Uterus (tissue), 4 donors: ENCODE results near the gene MOSPD3. TPM values are rescaled to one million over a fixed set of nuclear protein-coding genes. Genes with fewer than 3 reads are reported as not detected.

Experiments used
- DNase-seq, 2 donors: peaks; one replicate each; pipeline ENCODE4 v3.0.0-alpha.2; 2019 to 2020
- H3K27ac ChIP-seq, 2 donors: fragments of 200-600 bp; sonication (generic); 1 replicate in 1 of 2; 2 replicates in 1 of 2; pipeline ENCODE4 v1.5.1; 2016 to 2018
- H3K27me3 ChIP-seq, 2 donors: fragments of 200-600 bp; sonication (generic); one replicate each; pipeline ENCODE4 v1.5.1; 2018 to 2019; ENCODE audit warnings: control low read depth in 1 of 2
- H3K36me3 ChIP-seq, 2 donors: fragments of 200-600 bp; sonication (generic); one replicate each; pipeline ENCODE4 v1.5.1; 2019; ENCODE audit warnings: control low read depth in 1 of 2
- H3K4me1 ChIP-seq, 2 donors: fragments of 200-600 bp; sonication (generic); one replicate each; pipeline ENCODE4 v1.5.1; 2018 to 2019; ENCODE audit warnings: control low read depth in 1 of 2
- H3K4me3 ChIP-seq, 2 donors: fragments of 200-600 bp; sonication (generic); 1 replicate in 1 of 2; 2 replicates in 1 of 2; pipeline ENCODE4 v1.5.1; 2018 to 2019; ENCODE audit warnings: mild to moderate bottlenecking in 1 of 2
- H3K9me3 ChIP-seq, 2 donors: fragments of 200-600 bp; sonication (generic); one replicate each; pipeline ENCODE4 v1.5.1; 2019; ENCODE audit warnings: control low read depth in 1 of 2
- POLR2A ChIP-seq, 2 donors: fragments of 450-650 bp; IDR thresholded peaks; one replicate each; pipeline ENCODE4 v1.6.1; 2016; ENCODE audit warnings: antibody characterized with exemption in 2 of 2, mild to moderate bottlenecking in 1 of 2, moderate library complexity in 1 of 2
- intact Hi-C: fragments of 100-400 bp; cut with DNase I; formaldehyde crosslinking; loops from one replicate; pipeline ENCODE4 v1.15.1; 2023; ENCODE audit warnings: low total_unique reads
- total RNA-seq, 4 donors: library from RNA; depleted of rRNA in 3 of 4; stranded (reverse); fragments of >200 nt in 3 of 4; gene quantifications; one replicate each; pipeline versions ENCODE4 v1.1.0 to v1.2.4, GENCODE V29; 2014 to 2023
- TF ChIP-seq, protein P1 (sequence below), 4 experiments: fragments of 200-600 bp in 2 of 4; fragments of 450-650 bp in 2 of 4; sonication (generic) in 2 of 4; IDR thresholded peaks; one replicate each; pipeline ENCODE4 v1.5.1; 2016 to 2019; ENCODE audit warnings: antibody characterized with exemption in 4 of 4, mild to moderate bottlenecking in 2 of 4, moderate library complexity in 1 of 4
- donor health status: DM: yes; HTN: yes; CAD: no.

Gene MOSPD3
- total RNA-seq, 4 donors from 2014 or later: 1.3 to 35.3 (median 15.1) TPM

DNA sequence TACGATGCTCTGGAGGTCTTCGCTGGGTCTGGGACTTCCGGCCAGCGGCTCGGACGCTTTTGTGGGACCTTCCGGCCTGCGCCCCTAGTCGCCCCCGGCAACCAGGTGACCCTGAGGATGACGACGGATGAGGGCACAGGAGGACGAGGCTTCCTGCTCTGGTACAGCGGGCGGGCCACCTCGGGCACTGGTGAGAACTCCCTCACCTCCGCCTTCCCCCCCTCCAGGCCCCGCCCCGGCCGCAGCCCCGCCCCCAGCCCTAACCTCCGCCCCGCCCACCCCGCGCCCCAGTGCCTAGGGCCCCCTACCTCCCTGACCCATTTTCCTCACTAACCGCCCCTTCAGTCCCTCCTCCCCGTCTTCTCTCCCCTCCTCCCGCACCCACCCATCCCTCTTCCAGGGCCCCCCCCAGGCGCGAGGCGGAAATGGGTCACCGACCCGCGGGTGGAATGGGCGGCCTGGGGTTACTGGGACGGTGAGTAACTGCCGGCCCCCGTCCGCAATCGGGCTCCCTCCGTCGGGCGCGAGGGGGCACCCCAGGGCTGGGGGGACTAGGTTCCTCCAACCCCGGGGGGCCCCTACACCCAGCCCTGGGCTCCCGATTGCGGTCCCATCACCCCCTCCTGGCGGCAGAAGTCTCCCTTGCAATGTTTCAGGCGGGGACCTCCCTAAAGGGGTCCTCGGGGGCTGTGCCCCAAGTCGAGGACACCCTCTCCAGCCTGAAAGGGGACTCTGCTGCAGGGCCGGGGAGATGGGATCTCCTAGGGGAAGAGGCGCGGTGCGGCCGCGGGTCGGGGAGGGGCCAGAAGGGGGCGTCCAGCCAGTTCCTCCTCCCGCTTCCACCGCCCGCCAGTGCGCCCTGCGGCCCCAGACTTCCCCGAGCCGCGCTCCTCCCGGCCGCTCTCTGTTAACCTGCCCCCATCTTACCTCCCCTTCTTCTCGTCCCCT, 8.0 kb upstream of the MOSPD3 start:
- intact Hi-C loops: no loop called here

DNA sequence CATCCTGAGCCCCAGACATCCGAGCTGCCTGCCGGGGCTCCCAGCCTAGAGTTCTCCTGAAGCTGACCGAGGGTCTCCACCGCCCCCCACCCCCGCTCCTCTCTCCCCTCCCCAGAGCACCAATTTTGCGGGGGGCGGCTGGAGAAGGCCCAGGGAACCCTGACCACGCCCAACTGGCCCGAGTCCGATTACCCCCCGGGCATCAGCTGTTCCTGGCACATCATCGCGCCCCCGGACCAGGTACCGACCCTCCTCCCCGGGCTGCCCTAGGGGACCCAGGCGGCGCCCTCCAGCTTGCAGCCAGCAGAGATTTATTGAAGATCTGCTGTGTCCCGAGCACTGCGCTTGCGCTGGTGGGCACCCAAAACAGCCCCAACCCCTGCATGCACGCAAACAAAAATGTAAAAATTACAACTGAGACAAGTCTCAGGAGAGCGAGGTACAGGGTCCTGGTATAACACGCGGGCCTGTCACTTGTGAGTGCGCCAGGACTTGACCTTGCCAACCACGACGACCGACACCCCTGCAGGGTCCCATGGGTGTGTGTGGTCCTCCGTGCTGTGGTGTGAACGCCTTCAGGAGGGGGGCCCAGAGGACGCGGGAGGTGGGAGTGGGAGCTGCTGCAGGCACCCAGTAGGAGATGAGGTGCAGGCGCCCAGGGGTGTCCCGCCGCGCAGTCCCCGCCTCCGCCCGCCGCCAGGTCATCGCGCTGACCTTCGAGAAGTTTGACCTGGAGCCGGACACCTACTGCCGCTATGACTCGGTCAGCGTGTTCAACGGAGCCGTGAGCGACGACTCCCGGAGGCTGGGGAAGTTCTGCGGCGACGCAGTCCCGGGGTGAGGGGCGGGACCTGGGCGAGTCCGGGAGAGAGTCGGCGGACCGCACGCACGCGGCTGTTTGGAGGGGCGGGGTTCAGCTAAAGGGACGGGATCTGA, 7.1 kb upstream of the MOSPD3 start:
- intact Hi-C loops: no loop called here
- Histone ChIP-seq H3K27ac (peak overlapping the region; percentile 83 to 94), H3K9me3 (no peaks in the 10 kb centered on the region), H3K36me3 (no peaks in the 10 kb centered on the region), H3K4me3 (peak overlapping the region; percentile 53 to 79), H3K4me1 (peaks cover 0 to 11% of the 10 kb centered on the region in 2 donors), H3K27me3 (no peaks in the 10 kb centered on the region)
- peak in 1 of 2 donors; percentile 23 for TF ChIP-seq POLR2A (IDR thresholded peaks at IDR 0.05)
- TF ChIP-seq, protein P1, sequence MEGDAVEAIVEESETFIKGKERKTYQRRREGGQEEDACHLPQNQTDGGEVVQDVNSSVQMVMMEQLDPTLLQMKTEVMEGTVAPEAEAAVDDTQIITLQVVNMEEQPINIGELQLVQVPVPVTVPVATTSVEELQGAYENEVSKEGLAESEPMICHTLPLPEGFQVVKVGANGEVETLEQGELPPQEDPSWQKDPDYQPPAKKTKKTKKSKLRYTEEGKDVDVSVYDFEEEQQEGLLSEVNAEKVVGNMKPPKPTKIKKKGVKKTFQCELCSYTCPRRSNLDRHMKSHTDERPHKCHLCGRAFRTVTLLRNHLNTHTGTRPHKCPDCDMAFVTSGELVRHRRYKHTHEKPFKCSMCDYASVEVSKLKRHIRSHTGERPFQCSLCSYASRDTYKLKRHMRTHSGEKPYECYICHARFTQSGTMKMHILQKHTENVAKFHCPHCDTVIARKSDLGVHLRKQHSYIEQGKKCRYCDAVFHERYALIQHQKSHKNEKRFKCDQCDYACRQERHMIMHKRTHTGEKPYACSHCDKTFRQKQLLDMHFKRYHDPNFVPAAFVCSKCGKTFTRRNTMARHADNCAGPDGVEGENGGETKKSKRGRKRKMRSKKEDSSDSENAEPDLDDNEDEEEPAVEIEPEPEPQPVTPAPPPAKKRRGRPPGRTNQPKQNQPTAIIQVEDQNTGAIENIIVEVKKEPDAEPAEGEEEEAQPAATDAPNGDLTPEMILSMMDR (IDR thresholded peaks at IDR 0.05): no peak
- peak; percentile 37 to 55 for DNase-seq

More for the DNA sequence above, 8.0 kb upstream of the MOSPD3 start:
- Histone ChIP-seq H3K27ac (peak overlapping the region; percentile 83 to 94), H3K4me3 (peak overlapping the region; percentile 53 to 79), H3K27me3 (no peaks in the 10 kb centered on the region), H3K36me3 (no peaks in the 10 kb centered on the region), H3K9me3 (no peaks in the 10 kb centered on the region), H3K4me1 (peaks cover 0 to 11% of the 10 kb centered on the region in 2 donors)
- TF ChIP-seq, protein P1 (IDR thresholded peaks at IDR 0.05): peak; percentile 30 to 58 (median 46)
- TF ChIP-seq POLR2A (IDR thresholded peaks at IDR 0.05): peak; percentile 30 to 75
- DNase-seq: peak; percentile 82 to 85

DNA sequence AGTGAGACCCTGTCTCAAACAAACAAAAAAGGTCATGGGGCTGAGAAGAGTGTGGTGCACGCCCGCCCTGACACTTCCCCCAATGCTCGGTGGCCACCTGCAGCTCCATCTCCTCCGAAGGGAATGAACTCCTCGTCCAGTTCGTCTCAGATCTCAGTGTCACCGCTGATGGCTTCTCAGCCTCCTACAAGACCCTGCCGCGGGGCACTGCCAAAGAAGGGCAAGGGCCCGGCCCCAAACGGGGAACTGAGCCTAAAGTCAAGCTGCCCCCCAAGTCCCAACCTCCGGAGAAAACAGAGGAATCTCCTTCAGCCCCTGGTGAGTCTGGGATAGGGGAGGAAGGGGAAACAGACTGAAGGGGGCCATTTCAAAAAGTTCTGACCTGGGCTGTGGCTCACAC, 6.0 kb upstream of the MOSPD3 start:
- Histone ChIP-seq H3K4me1 (peaks cover 0 to 7% of the 10 kb centered on the region in 2 donors), H3K4me3 (no peak overlapping the region), H3K9me3 (no peaks in the 10 kb centered on the region), H3K36me3 (no peaks in the 10 kb centered on the region), H3K27ac (peak overlapping the region in 1 of 2 donors; percentile 94), H3K27me3 (no peaks in the 10 kb centered on the region)
- no peak for DNase-seq
- no peak for TF ChIP-seq POLR2A (IDR thresholded peaks at IDR 0.05)
- intact Hi-C loops: no loop called here

DNA sequence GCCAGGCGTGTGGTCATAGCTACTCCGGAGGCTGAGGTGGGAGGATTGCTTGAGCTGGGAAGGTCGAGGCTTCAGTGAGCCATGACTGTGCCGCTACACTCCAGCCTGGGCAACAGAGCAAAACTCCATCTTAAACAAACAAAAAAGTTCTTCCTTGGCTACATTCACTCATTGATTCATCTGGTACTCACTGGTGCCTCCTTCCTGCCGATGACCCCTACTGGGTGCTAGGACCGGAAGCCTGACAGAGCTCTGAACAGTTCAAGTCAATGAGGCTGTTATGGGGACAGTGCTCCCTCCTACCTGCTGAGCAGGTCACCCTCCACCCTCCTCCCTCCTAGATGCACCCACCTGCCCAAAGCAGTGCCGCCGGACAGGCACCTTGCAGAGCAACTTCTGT, 5.2 kb upstream of the MOSPD3 start:
- TF ChIP-seq, protein P1 (IDR thresholded peaks at IDR 0.05): no peak
- TF ChIP-seq POLR2A (IDR thresholded peaks at IDR 0.05): no peak
- no peak for DNase-seq
- Histone ChIP-seq H3K27me3 (no peaks in the 10 kb centered on the region), H3K36me3 (no peaks in the 10 kb centered on the region), H3K4me3 (no peak overlapping the region), H3K4me1 (peaks cover 0 to 7% of the 10 kb centered on the region in 2 donors), H3K27ac (no peak overlapping the region), H3K9me3 (no peaks in the 10 kb centered on the region)
- intact Hi-C loops: no loop called here

DNA sequence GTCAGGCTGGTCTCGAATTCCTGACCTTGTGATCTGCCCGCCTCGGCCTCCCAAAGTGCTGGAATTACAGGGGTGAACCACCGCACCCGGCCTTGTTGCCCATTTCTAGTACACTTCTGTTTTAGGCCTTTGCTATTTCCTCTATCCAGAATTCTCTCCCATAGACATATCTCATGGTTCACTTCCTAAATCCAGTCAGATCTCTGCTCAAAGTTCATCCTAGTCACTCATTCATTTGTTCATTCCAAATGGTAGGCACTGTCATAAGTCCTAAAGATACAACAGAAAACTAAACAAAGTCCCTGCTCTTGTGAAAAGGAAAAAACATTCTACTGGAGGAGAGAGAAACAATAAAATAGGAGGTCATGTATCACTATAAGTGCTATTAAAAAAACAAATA, 2.4 kb upstream of the MOSPD3 start:
- Histone ChIP-seq H3K4me3 (no peak overlapping the region), H3K27me3 (no peaks in the 10 kb centered on the region), H3K27ac (no peak overlapping the region), H3K9me3 (no peaks in the 10 kb centered on the region), H3K36me3 (no peaks in the 10 kb centered on the region), H3K4me1 (peaks cover 0 to 10% of the 10 kb centered on the region in 2 donors)
- DNase-seq: no peak
- TF ChIP-seq POLR2A (IDR thresholded peaks at IDR 0.05): no peak
- TF ChIP-seq, protein P1 (IDR thresholded peaks at IDR 0.05): no peak
- intact Hi-C loops: no loop called here
